H1 (cell line): ENCODE data around the gene STIM2. TPM values are rescaled to one million over a fixed set of nuclear protein-coding genes. Genes with fewer than 3 reads are reported as not detected.

Experiments
- CTCF ChIA-PET: fragments of 300-600 bp; sonication (Branson Sonifier 250); formaldehyde crosslinking; loops from one replicate; lab custom pipeline; 2021; ENCODE audit not compliant: partially characterized antibody; lab: Charles Lee
- POLR2A ChIA-PET: fragments of 300-600 bp; sonication (Branson Sonifier 250); formaldehyde crosslinking; loops from one replicate; lab custom pipeline; 2021; ENCODE audit warnings: inconsistent platforms; ENCODE audit not compliant: partially characterized antibody; lab: Charles Lee
- DNase-seq, 2 experiments: peaks; one replicate each; pipeline versions ENCODE4 v3.0.0 to v3.0.0-alpha.2; 2010 to 2022; ENCODE audit warnings: low spot score in 2 of 2, low read depth in 1 of 2, mixed read lengths in 1 of 2
- FAIRE-seq: peaks from 2 replicates; lab custom pipeline; 2011; peaks lifted over from hg19 to GRCh38; lab: Jason Lieb, UNC
- H2AFZ ChIP-seq: 2 replicates; pipeline ENCODE4 v1.8.1; 2012; ENCODE audit warnings: low read length, inconsistent platforms
- H2AK5ac ChIP-seq: 2 replicates; pipeline ENCODE4 v1.6.1; 2013; ENCODE audit warnings: low read depth, low read length
- H2BK120ac ChIP-seq: replicated peaks from 2 replicates; pipeline ENCODE3; 2013; ENCODE audit warnings: low read depth, low read length, inconsistent platforms
- H2BK12ac ChIP-seq: 2 replicates; pipeline ENCODE4 v1.6.1; 2013; ENCODE audit warnings: low read depth, low read length
- H2BK15ac ChIP-seq: 2 replicates; pipeline ENCODE4 v1.6.1; 2013; ENCODE audit warnings: low read length
- H2BK20ac ChIP-seq: 2 replicates; pipeline ENCODE4 v1.6.1; 2013; ENCODE audit warnings: low read length
- H2BK5ac ChIP-seq: 2 replicates; pipeline ENCODE4 v1.6.1; 2013; ENCODE audit warnings: low read depth, low read length
- H3K14ac ChIP-seq: 2 replicates; pipeline ENCODE4 v1.6.1; 2013; ENCODE audit warnings: inconsistent platforms; ENCODE audit not compliant: insufficient read length
- H3K18ac ChIP-seq: 2 replicates; pipeline ENCODE4 v1.6.1; 2013; ENCODE audit warnings: low read length; ENCODE audit errors: extremely low read depth
- H3K23ac ChIP-seq: 2 replicates; pipeline ENCODE4 v1.6.1; 2013; ENCODE audit warnings: inconsistent platforms; ENCODE audit not compliant: insufficient read length
- H3K23me2 ChIP-seq: 2 replicates; pipeline ENCODE4 v1.6.1; 2013; ENCODE audit warnings: low read depth, low read length
- H3K27ac ChIP-seq: 2 replicates; pipeline ENCODE4 v1.6.1; 2011; ENCODE audit warnings: low read depth, low read length, inconsistent platforms
- H3K27me3 ChIP-seq, 4 experiments: replicated peaks in 1 of 4; 1 replicate in 1 of 4; 2 replicates in 3 of 4; pipeline versions ENCODE4 v1.6.1 to v1.8.1; 2011 to 2013; ENCODE audit warnings: low read length in 3 of 4, mild to moderate bottlenecking in 3 of 4, inconsistent platforms in 2 of 4, mixed read lengths in 2 of 4, moderate library complexity in 1 of 4; ENCODE audit not compliant: control insufficient read depth in 3 of 4, insufficient read depth in 3 of 4; ENCODE audit errors: extremely low read depth in 1 of 4
- H3K36me3 ChIP-seq, 4 experiments: 2 replicates each; pipeline versions ENCODE4 v1.6.1 to v1.8.1; 2011 to 2013; ENCODE audit warnings: mild to moderate bottlenecking in 4 of 4, low read length in 3 of 4, moderate library complexity in 2 of 4, control low read depth in 1 of 4, inconsistent platforms in 1 of 4; ENCODE audit not compliant: insufficient read depth in 4 of 4, control insufficient read depth in 2 of 4
- H3K4ac ChIP-seq: replicated peaks from 2 replicates; pipeline ENCODE3; 2013; ENCODE audit warnings: low read length, low read depth, mixed read lengths, inconsistent platforms; ENCODE audit not compliant: insufficient read length
- H3K4me1 ChIP-seq, 4 experiments: replicated peaks in 1 of 4; 1 replicate in 1 of 4; 2 replicates in 3 of 4; pipeline versions ENCODE4 v1.6.1 to v1.8.1; 2011 to 2013; ENCODE audit warnings: low read length in 3 of 4, inconsistent platforms in 2 of 4, mixed read lengths in 1 of 4; ENCODE audit not compliant: insufficient read depth in 4 of 4, control insufficient read depth in 3 of 4
- H3K4me2 ChIP-seq, 2 experiments: 2 replicates each; pipeline versions ENCODE4 v1.6.1 to v1.8.1; 2011 to 2013; ENCODE audit warnings: low read depth in 2 of 2, low read length in 2 of 2, control low read depth in 1 of 2, inconsistent platforms in 1 of 2, mild to moderate bottlenecking in 1 of 2; ENCODE audit not compliant: insufficient read depth in 1 of 2
- H3K4me3 ChIP-seq, 4 experiments: fragments of 200-600, 300-600 bp in 1 of 4; sonication (generic), shearing (Covaris generic), sonication (Bioruptor Twin) in 1 of 4; 2 replicates each; pipeline versions ENCODE4 v1.5.1 to v1.8.1; 2011 to 2016; ENCODE audit warnings: low read length in 4 of 4, low read depth in 3 of 4, control low read depth in 2 of 4, inconsistent platforms in 2 of 4, mild to moderate bottlenecking in 2 of 4, mixed read lengths in 1 of 4, moderate library complexity in 1 of 4; ENCODE audit not compliant: insufficient read depth in 2 of 4; ENCODE audit errors: extremely low read depth in 1 of 4
- H3K56ac ChIP-seq: replicated peaks from 2 replicates; pipeline ENCODE3; 2013; ENCODE audit warnings: low read depth, mild to moderate bottlenecking, mixed read lengths, low read length, inconsistent platforms; ENCODE audit not compliant: insufficient read length
- H3K79me1 ChIP-seq: 2 replicates; pipeline ENCODE4 v1.6.1; 2013; ENCODE audit warnings: low read depth, low read length, control low read depth
- H3K79me2 ChIP-seq, 2 experiments: 2 replicates each; pipeline versions ENCODE4 v1.6.1 to v1.8.1; 2012 to 2013; ENCODE audit warnings: low read length in 2 of 2, mild to moderate bottlenecking in 2 of 2, inconsistent platforms in 1 of 2; ENCODE audit not compliant: insufficient read depth in 2 of 2, control insufficient read depth in 1 of 2
- H3K9ac ChIP-seq, 4 experiments: replicated peaks in 1 of 4; 1 replicate in 1 of 4; 2 replicates in 3 of 4; pipeline versions ENCODE4 v1.6.1 to v1.8.1; 2011 to 2013; ENCODE audit warnings: low read depth in 3 of 4, low read length in 3 of 4, control low read depth in 2 of 4, mild to moderate bottlenecking in 2 of 4, moderate library complexity in 2 of 4, inconsistent platforms in 1 of 4; ENCODE audit errors: extremely low read depth in 1 of 4
- H3K9me3 ChIP-seq, 2 experiments: 2 replicates each; pipeline versions ENCODE4 v1.6.1 to v1.8.1; 2012 to 2013; ENCODE audit warnings: mild to moderate bottlenecking in 2 of 2, moderate library complexity in 2 of 2, control low read depth in 1 of 2, inconsistent platforms in 1 of 2, low read depth in 1 of 2, low read length in 1 of 2, mixed read lengths in 1 of 2; ENCODE audit not compliant: insufficient read depth in 2 of 2
- H4K20me1 ChIP-seq, 2 experiments: replicated peaks in 1 of 2; 2 replicates each; pipeline versions ENCODE3 to v1.8.1; 2011 to 2013; ENCODE audit warnings: inconsistent platforms in 2 of 2, low read length in 2 of 2, mild to moderate bottlenecking in 1 of 2; ENCODE audit not compliant: insufficient read depth in 2 of 2, control insufficient read depth in 1 of 2
- H4K5ac ChIP-seq: 2 replicates; pipeline ENCODE4 v1.6.1; 2013; ENCODE audit warnings: low read length, low read depth, mixed read lengths, inconsistent platforms; ENCODE audit not compliant: insufficient read length
- H4K8ac ChIP-seq: 2 replicates; pipeline ENCODE4 v1.8.0; 2013; ENCODE audit warnings: mild to moderate bottlenecking, moderate library complexity, low read length, inconsistent platforms; ENCODE audit not compliant: insufficient read depth; ENCODE audit errors: extremely low read depth
- H4K91ac ChIP-seq: replicated peaks from 2 replicates; pipeline ENCODE3; 2013; ENCODE audit warnings: low read length, mixed read lengths, inconsistent platforms; ENCODE audit not compliant: insufficient read length
- BCL11A ChIP-seq, 2 experiments: IDR thresholded peaks; one replicate each; pipeline ENCODE4 v1.6.1; 2011; ENCODE audit warnings: low read depth in 2 of 2, low read length in 2 of 2, mild to moderate bottlenecking in 2 of 2
- CHD1 ChIP-seq: IDR thresholded peaks from 2 replicates; pipeline ENCODE4 v1.6.1; 2012; ENCODE audit warnings: low read depth, low read length, improper control_type of control experiment
- GABPA ChIP-seq: IDR thresholded peaks from 2 replicates; pipeline ENCODE4 v1.6.1; 2011; ENCODE audit warnings: mild to moderate bottlenecking, low read length, moderate library complexity, borderline replicate concordance; ENCODE audit not compliant: insufficient read depth
- GTF2F1 ChIP-seq: IDR thresholded peaks from 2 replicates; pipeline ENCODE4 v1.6.1; 2012; ENCODE audit warnings: low read depth, low read length, improper control_type of control experiment, borderline replicate concordance
- MAX ChIP-seq: IDR thresholded peaks from 2 replicates; pipeline ENCODE4 v1.6.1; 2012; ENCODE audit warnings: inconsistent platforms
- NANOG ChIP-seq: IDR thresholded peaks from 2 replicates; pipeline ENCODE4 v1.6.1; 2011; ENCODE audit warnings: low read length, low read depth, mild to moderate bottlenecking, inconsistent platforms; ENCODE audit not compliant: insufficient read depth, poor library complexity, severe bottlenecking
- RAD21 ChIP-seq, 2 experiments: IDR thresholded peaks in 1 of 2; conservative IDR thresholded peaks in 1 of 2; 2 replicates each; pipeline ENCODE4 v1.6.1; 2011; ENCODE audit warnings: low read depth in 2 of 2, low read length in 2 of 2, improper control_type of control experiment in 1 of 2, inconsistent platforms in 1 of 2, mild to moderate bottlenecking in 1 of 2, moderate library complexity in 1 of 2
- SP4 ChIP-seq: IDR thresholded peaks from 2 replicates; pipeline ENCODE4 v1.6.1; 2012; ENCODE audit warnings: low read length, inconsistent platforms
- SUZ12 ChIP-seq: fragments of 200-600 bp; sonication (generic); IDR thresholded peaks from 2 replicates; pipeline ENCODE4 v1.6.1; 2012; ENCODE audit warnings: mild to moderate bottlenecking, inconsistent platforms, low read length, moderate library complexity, mixed read lengths
- TAF1 ChIP-seq: IDR thresholded peaks from 2 replicates; pipeline ENCODE4 v1.6.1; 2011; ENCODE audit warnings: mild to moderate bottlenecking, low read depth, low read length
- USF2 ChIP-seq: IDR thresholded peaks from 2 replicates; pipeline ENCODE4 v1.6.1; 2011; ENCODE audit warnings: low read length, improper control_type of control experiment
- WGBS, 2 experiments: shearing (Covaris generic) in 1 of 2; methylation state at CpG; one replicate each; pipeline versions ENCODE4 v1.1.6 to v1.1.7; 2013 to 2015; ENCODE audit warnings: low lambda C conversion rate in 2 of 2, mixed read lengths in 2 of 2, inconsistent platforms in 1 of 2, low coverage in 1 of 2, missing lambda C conversion rate in 1 of 2; ENCODE audit not compliant: insufficient replicate concordance in 2 of 2, insufficient coverage in 1 of 2, insufficient read length in 1 of 2; ENCODE audit errors: extremely low coverage in 1 of 2, missing lambda C conversion rate in 1 of 2; 5-methylcytosine and 5-hydroxymethylcytosine counted together
- polyA plus RNA-seq, 7 experiments: library from polyadenylated mRNA; depleted of rRNA in 3 of 7; stranded (reverse) in 5 of 7; unstranded in 2 of 7; fragments of >200 nt in 5 of 7; fragments of 200-250 nt in 2 of 7; gene quantifications; 1 replicate in 5 of 7; 2 replicates in 1 of 7; 4 replicates in 1 of 7; pipeline versions ENCODE4 v1.2.1 to v1.2.3, GENCODE V29; 2011 to 2013; ENCODE audit warnings: missing spikeins in 2 of 7, mixed read lengths in 2 of 7
- total RNA-seq: library from RNA; stranded (reverse); fragmentation: NEBNext Ultra II Directional; extraction: Animal tissue kit (Norgen Biotek cat#: 25700); gene quantifications from 2 replicates; pipeline ENCODE4 v1.2.1, GENCODE V29; 2021
- TF ChIP-seq, protein P1 (sequence below): IDR thresholded peaks from 2 replicates; pipeline ENCODE4 v1.6.1; 2012; ENCODE audit warnings: inconsistent platforms

STIM2 gene
- total and polyA plus RNA-seq, 2 of the 8 experiments (the other 6 are each of a cell fraction or from before 2014, with no cell fraction given), result 22.9 to 23.0 TPM

GRCh38 chr4:26899991-26900390 is 39.4 kb downstream of the STIM2 start:
- H3K18ac ChIP-seq, result no peak overlapping the region
- TF ChIP-seq USF2 (no peak), SP4 (no peak), GABPA (no peak), MAX (no peak), NANOG (no peak), RAD21 (IDR thresholded peaks at IDR 0.05 in 1 of 2, conservative IDR thresholded peaks at IDR 0.05 in 1 of 2; ENCODE audit: low read depth in 2 of 2, low read length in 2 of 2) (no peak), SUZ12 (no peak), BCL11A (IDR thresholded peaks at IDR 0.05; ENCODE audit: low read depth in 2 of 2, low read length in 2 of 2) (no peak), GTF2F1 (no peak), CHD1 (no peak), TAF1 (no peak)
- TF ChIP-seq, protein P1, sequence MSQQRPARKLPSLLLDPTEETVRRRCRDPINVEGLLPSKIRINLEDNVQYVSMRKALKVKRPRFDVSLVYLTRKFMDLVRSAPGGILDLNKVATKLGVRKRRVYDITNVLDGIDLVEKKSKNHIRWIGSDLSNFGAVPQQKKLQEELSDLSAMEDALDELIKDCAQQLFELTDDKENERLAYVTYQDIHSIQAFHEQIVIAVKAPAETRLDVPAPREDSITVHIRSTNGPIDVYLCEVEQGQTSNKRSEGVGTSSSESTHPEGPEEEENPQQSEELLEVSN, result no peak

More at GRCh38 chr4:26899991-26900390, 39.4 kb downstream of the STIM2 start:
- CTCF ChIA-PET, result no interaction called here
- Histone ChIP-seq H3K79me1 (no peaks in the 10 kb centered on the region; the same call in 1 of the 2 replicates), H4K8ac (no peak overlapping the region), H2BK20ac (no peak overlapping the region), H2AK5ac (no peak overlapping the region), H4K91ac (no peak overlapping the region), H2AFZ (no peak overlapping the region), H3K27ac (no peak overlapping the region), H3K9me3 (no peaks in the 10 kb centered on the region), H3K79me2 (peaks cover 0 to 9% of the 10 kb centered on the region in 2 experiments; a peak in 2 of 4 replicates), H3K14ac (no peak overlapping the region), H3K56ac (no peak overlapping the region), H4K20me1 (peaks cover 3 to 4% of the 10 kb centered on the region in 2 experiments), H3K36me3 (no peaks in the 10 kb centered on the region), H2BK5ac (no peak overlapping the region), H2BK12ac (no peak overlapping the region), H4K5ac (no peak overlapping the region), H3K23me2 (no peaks in the 10 kb centered on the region), H3K27me3 (no peaks in the 10 kb centered on the region), H2BK120ac (no peak overlapping the region), H3K4ac (no peak overlapping the region), H3K4me1 (peaks cover 0 to 5% (median 3%) of the 10 kb centered on the region in 4 experiments; a peak in 4 of 7 replicates), H3K9ac (no peak overlapping the region), H3K4me2 (no peak overlapping the region), H3K4me3 (no peak overlapping the region), H3K23ac (no peak overlapping the region), H2BK15ac (no peak overlapping the region)
- DNase-seq (no peak), FAIRE-seq (no peak)
- 79% methylated on average over 3 of the region's 3 CpGs; no CpG with 5 or more reads in 1 of the 2 experiments for WGBS, 2 experiments
- POLR2A ChIA-PET, result interaction anchor here (1.4 kb wide), 1 partner anchor 31 kb away, joined by 3 read pairs; no protein-coding TSS in a partner anchor
